Fibroblast of skin of right quadriceps (primary cell): Measurements from ENCODE around the gene CFAP77.

ENCODE experiments used
- DNase-seq: peaks from one replicate; pipeline ENCODE4 v3.0.0-alpha.2; 2013

The CFAP77 gene

DNA sequence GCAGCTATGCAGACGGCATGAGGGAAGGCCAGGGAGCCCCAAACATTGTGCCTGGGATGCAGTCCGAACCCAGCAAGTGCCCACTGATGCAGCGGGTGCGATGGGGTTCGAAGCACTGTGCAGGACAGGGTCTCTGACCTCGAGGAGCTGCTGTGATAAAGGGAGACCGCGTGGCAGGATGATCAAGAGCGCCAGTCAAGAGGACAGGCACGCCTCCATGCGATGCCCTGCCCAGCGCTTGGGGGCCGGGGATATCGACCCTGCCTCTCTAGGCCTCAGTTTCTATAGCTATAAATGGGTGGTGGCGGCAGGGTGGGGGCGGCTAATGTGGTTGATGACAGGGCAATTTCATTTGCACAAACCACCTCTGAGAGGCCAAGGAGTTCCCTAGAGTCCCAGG is 87.7 kb downstream of the CFAP77 start:
- no peak for DNase-seq

DNA sequence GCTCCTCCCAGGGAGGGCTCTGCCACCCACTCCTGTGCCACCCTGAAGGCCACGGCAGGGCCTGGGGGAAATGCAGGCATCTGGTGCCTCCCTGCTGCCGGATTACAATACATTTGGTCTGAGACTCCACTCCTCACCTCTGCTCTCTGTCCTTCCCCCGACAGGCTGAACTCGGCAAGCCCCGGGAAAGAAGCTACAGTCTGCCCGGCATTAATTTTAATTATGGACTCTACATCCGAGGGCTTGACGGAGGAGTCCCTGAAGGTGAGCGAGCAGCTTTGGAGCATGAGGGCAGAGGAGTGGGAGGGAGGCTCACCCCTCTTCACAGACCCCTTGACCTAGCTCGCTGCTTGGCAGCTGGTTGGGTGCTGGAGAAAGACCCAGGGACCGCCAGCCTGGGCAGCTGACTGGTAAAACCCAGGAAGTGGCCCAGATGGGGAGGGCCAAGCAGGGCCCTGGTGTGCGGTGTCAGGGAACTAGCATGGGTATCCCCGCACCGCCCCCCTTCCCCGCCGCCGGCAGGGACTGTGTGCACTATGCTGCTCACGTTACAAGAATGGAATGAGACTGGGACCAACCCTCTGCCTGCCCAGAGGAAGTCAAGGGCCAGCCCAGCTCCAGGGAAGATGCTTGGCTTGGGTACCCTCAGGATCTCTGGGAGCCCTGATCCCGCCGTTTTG is 88.7 kb downstream of the CFAP77 start:
- peak; percentile 9 for DNase-seq

DNA sequence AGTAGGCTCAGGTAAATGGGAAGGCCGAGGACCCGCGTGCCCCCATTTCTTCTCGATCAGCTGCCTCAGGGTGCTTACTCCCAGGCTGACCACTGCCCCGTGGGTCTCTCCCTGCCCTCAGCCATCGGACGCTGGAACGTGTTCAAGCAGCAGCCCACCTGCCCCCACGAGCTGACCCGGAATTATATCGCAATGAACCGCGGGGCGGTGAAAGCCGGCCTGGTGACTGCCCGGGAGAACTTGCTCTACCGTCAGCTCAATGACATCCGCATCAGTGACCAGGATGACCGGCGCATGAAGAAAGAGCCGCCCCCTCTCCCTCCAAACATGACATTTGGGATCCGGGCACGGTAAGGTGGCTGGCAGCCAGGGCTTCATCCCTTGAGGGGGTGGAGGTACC is 89.2 kb downstream of the CFAP77 start:
- no peak for DNase-seq

DNA sequence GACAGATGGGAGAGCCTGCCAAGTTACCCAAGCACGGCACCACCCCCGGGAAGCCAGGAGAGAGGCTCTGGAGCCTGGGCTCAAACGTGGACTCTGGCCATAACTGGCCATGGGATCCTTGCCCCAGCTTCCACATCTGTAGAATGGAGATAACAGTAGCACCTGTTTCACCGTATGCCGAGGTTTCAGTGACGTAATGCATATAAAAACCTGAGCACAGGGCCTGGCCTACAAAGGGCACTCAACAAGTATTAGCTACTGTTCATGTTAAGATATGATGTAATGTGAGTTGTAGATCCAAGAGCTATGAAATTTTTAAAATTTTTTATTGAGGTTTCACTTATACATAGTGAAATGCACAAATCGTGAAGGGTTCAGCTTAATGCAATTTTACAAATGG is 90.2 kb downstream of the CFAP77 start:
- DNase-seq: no peak

DNA sequence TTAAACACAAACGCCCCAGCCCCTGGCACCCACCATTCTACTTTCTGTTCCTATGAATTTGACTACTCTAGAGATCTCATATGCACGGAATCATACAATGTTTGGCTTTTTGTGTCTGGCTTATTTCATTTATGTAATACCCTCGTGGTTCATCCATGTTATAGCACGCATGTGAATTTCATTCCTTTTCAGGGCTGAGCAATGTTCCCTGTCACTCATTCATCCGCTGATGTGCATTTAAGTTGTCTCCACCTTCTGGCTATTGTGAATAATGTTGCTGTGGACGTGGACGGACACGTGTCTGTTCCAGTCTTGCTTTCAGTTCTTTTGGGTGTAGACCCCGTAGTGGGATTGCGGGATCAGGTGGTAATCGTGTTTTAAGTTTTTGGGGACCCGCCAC is 92.5 kb downstream of the CFAP77 start:
- DNase-seq: no peak

DNA sequence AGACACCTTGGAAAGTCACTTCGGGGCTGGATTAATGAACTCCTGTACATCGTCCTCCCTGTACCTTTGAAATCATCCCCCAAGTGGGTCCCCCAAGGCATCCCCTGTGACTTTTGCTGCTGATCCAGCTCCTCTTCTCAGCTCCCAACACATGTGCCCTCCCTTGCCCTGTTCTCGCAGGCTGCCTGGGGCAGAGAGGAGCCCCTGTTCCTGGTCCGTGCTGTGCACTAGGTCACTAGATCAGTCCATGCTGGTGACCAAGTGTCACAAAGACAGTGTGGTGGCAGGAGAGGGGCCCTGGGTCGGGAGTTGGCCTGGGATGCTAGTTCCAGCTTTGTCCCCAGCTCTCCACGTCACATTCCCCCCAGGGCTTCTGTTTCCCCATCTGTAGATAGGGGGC is 93.1 kb downstream of the CFAP77 start:
- no peak for DNase-seq

DNA sequence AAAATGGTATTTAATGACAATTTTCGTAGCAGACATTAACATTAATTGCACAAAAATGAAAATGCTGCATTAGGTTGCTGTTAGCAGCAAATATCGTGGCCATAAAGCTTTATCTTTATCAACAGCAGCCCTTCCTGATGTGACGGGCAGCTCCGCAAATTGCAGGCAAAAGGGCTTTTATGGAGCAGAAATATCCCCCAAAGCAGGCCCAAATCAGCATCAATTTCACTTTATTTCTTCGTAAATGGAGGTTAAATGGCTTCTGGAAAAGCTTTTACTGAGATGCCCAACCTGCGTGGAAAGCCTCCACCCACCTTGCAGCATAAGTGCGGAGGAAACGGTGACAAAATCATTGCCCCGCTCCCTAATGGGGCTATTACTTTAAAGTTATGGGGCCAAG is 94.5 kb downstream of the CFAP77 start:
- no peak for DNase-seq

DNA sequence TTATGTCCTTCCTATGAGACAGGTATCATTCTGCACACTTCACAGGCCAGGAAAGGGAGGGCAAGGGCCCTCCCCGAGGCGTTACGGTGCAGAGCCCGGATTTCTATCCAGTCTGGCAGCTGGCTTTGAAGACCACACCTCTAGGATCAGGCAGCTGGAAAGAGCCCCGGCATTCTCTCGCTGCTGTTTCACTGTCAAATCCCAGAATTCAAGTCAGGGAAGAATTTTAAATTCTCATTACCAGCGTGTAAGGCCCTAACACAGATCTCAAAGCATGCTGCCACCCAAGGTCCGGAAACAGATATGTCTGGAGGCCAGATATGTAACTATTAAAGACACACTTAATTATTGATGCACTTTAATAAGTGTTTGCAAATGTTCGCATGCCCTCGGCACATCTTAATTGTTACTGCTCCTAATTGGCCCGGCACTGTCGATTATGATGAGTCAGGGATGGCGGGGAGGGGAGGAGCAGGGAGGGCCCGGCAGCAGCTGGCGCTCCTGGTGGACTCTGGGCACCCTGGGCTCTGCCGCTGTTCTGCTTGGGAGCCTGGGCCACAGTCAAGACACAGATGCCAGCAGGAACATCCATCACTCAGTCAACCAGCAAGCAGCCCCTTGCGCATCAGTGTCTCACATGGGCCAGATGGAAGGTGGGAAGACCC is 96.1 kb downstream of the CFAP77 start:
- DNase-seq: no peak

DNA sequence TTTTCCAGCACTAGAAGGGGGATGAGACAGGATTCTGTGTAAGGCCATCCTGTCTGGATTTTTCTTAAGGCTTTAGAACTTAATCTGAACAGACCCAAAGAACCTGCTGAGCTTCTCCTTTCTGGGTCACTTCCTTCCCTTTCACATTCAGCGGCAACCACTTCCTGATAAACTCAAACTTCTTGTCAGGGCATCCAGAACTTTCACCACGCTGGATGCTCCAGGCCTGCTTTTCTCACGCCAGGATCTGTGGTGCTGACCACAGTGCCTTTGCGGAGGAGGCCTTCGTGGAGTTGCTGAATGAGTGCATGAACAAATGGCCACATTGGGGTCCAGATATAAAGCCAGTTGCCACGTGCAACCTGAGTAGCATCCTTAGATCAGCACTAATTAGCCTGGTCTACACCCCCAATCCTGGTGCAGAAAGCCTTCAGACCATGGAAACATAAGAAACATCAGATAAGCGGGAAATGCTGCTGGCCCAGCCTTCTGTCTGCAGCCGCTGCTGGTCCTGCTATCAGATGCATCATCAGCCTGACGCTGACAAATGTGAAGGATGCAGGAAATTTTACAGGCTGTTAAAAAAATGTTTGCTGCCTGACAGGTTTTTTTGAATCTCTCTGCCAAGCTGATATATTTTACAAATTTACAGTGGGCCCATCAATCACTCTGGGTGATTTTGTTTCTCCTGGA is 97.1 kb downstream of the CFAP77 start:
- no peak for DNase-seq

DNA sequence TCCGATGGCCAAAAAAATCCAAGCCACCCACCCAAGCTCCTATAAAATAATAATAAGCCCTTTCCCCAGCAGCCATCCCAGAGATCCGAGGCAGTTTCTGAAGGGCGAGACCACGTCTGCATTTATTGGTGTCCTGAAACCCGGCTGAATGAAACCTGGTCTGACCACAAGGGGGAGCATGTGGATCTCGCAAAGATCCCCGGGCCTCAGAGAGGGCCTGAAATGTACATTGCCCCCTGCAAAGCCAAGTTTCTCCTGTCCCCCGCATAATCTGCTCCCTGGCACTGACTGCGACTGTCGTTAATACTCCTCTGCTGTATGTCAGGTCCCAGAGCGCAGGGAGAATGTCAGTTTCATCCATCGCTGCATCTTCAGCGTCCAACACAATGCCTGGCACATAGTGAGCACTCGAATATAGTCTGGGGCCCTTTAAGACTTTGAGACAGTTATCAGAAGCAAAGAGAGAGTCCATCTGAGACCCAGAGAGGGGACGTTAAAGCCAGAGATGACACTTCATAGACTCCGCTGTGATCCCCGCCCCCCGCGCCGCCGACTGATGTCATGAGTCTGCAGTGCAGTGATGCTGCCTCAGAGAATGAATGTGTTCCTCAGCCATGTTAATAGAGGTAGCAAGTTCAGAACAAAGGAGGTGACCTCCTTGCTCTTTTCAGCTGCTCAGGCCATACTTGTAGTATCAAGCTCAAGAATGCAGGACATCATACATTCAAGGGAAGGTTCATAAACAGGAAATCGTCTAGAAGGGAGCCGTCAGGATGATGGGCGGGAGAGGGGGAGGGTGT is 97.9 kb downstream of the CFAP77 start:
- peak; percentile 60 for DNase-seq

DNA sequence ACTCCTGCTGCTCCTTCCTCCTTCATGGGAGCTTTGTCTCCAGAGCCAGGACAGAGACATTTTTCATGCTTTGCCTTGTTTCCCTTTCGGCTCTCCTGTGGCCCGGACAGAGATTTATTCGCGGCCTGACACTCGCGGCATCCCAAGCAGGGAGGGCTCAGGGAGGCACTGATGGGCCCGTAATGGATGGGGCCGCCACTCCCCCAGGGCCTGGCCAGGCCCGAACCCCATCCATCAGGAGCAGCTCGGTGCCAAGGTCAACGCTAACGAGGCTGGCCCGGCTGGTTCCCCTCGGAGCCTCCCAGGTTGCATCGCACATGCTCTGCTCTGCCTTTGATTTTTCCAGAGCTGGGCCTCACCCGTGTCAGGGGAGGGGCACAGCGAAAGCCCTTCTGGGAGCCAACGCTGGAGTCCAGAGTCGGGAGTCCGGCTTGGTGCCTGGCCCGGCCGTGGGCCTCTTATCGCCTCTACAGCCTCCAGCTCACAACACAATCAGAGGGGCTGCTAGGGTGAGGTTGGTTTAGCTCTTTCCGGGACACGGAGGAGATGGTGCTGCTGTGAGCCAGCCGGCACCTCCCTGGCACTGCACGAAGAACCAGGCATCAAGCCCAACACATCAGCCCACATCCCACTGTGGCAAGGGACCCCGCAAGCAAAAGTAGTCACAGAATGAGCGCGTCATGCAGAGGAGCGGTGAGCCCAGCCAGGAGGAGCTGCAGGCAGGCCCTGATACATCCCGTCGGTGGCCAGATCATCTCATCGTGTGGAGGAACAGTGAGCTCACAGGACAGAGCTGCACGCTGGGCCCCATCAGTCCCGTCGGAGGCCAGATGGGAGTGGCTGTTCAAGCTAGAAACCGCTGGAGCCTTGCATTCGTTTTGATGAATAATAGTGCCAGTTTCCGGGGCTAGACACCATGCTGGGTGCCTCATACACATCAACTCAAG is 100.2 kb downstream of the CFAP77 start:
- peak; percentile 4 for DNase-seq

DNA sequence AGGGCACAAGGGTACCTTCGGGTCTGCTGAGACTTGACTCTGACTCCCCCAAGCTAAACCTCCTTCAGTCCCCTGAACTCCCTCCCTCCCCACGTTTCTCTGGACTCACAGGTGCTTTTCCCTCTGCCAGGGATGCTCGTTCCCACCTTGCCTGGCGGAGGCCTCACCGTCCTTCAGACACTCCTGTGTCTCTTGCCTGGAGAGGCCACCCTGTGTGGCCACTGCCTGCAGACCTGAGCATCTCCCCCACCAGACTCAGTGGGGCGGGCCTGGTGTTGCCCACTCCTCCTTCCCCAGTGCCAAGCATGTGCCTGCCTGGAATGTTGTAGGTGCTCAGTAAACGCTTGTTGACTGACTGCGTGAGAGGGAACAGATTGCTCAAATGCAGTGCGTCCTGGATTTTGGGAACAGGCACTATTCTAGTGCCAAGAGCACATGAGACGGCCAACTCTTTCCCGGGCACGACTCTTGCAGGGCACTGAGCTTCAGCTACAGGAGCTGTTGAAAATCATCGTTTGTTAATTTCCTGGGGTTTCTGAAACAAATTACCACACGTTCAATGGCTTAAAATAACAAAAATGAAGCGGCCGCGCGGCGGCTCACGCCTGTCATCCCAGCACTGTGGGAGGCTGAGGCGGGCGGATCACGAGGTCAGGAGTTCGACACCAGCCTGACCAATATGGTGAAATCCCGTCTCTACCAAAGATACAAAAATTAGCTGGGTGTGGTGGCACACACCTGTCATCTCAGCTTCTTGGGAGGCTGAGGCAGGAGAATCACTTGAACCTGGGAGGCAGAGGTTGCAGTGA is 101.4 kb downstream of the CFAP77 start:
- no peak for DNase-seq

DNA sequence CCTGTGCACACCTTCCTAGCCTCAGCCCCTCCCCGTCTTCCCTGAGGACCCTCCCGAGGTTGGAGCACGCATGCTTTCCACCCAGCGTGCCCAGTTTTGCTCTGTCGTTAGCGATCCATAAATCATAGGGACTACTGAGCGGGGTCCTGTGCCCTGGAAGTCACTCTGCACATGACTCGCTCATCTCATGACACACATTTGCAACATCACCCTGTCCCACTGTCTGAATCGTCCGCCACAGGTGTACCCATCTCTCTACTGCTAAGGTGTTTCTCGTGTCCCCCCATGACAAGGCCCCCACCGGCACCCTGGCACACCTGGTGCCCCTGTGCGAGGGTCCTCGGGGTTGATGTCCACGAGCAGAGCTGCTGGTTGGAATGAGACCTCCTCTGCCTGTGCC is 103.4 kb downstream of the CFAP77 start:
- DNase-seq: no peak

DNA sequence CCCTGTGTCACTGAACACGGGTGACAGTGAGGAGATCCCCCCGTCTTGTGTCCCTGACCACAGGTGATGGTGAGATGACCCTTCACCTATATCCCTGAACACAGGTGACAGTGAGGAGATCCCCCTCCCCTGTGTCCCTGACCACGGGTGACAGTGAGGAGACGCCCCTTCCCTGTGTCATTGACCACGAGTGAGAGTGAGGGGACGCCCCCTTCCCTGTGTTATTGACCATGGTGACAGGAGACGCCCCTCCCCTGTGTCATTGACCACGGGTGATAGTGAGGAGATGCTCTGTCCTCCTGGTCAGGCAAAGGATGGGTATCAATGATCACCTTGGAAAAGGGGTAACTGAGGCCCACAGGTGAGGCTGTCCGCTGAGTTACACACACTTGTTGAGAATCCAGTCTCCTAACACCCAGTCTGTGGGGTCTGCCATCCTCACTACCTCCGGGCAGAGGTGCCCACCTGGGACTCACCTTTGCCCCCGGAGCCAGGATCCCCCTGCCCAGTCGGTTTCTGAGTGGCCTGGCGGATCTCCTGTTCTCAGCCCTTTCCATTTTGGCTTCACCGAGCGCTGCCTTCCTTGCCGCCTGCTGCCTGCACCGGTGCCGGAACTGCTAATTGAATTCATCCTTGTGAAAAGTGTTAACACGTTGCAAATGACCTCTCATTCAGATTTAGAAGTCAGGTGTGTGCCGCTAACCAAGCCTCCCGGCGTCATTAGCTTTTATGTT is 104.2 kb downstream of the CFAP77 start:
- no peak for DNase-seq

DNA sequence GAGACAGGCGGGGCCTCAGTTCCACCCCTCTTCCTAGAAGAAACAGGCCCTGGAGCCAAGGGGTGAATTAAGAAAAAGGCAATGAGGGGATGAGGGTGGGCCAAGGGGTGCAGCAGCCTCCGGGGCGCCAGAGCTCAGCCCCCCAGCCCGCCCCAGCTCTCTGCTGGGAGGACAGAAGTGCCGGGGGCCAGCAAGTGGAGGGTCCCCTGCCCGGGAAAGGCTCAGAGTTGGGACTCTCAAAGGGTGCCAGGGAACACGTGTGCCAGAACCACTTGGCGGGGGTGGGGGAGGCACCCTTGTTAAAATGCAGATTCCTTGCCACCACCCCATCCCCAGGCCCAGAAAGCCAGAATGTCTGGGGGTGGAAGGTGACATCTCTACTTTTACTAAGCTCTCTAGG is 104.8 kb downstream of the CFAP77 start:
- DNase-seq: no peak

DNA sequence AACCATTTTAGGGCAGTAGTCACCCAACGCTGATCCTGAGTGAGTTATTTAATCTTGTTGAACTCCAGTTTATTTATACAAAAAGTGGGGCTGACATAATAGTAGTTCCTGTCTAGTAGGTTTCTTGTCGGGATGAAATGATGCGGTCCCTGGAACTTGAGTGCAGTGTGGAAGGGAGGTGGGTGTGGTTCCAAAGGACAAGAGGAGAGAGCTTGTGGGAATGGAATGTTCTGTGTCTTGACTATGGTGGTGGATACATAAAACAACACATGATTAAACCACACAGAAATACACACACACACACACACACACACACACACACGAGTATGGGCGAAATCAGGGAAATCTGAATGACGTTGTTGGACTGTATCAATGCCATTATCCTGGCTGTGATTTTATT is 106.3 kb downstream of the CFAP77 start:
- no peak for DNase-seq

DNA sequence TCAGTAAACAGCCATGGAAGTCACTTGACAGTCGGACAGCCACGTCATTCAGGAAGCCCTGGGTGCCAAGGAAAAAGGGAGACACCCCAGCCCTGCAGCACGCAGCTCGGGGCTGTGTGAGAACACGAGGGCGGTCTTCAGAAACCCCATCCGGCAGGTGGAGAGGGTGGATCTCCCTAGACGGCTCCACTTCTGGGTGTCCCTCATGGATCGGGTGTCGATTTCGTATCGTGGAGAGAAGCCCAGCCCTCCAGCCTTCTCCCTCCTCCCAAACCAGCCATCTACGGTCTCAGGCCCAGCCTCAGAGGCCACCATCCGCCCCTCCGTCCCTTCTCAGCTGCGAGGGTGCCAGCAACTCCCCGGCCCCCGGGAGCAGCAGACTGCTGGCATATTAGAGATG is 106.9 kb downstream of the CFAP77 start:
- DNase-seq: no peak

DNA sequence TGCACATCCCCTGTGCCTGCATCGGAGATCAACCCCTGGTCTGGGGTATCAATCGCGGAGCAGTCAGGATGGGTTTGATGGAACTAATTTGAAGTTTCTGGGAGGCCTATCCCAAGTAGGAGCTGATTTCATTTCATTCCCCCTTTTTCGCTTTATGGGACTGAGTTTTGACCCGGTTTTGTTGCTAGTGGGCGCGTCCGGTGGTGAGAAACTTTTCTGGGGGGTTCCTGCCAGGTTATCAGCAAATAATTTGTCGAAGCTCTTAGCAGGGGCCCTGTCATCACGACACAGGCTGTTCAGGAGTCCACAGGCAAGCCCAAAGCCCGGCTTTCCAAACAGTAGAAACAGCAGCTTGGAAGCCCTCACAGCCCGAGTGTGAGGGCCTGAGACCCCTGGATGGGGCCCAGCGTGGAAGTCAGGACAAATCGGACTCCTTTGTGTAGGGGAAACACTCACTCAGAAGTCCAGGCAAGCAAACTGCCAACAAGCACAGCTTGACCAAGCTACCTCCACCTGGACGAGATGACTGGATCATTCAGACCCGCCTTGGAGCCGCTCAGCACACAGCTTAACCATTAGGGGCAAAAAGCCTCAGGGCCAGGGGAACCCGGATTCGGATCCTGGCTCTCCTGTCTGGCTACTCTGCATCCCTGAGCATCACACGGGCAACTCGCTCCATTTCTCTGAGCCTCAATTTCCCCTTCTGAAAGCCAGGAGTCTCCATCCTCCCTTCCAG is 108.0 kb downstream of the CFAP77 start:
- no peak for DNase-seq

DNA sequence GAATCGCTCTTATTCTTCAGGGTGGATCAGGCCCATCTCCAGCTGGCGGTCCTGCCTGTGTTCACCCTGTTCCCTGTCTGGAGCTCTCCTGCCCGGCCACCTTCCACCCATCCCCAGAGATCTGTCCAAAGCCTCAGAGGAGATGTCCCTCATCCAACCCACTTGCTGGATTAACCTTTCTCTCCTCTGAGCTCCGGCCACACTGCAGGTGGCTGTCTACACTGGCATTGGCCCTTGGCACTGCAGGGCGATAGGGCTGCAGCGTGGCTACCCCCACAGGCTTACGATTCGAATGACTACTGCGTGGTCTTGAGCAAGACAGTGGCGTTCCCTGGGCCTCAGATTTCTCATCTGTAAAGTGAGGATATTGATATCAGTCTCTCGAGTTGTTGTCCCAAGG is 108.6 kb downstream of the CFAP77 start:
- no peak for DNase-seq

DNA sequence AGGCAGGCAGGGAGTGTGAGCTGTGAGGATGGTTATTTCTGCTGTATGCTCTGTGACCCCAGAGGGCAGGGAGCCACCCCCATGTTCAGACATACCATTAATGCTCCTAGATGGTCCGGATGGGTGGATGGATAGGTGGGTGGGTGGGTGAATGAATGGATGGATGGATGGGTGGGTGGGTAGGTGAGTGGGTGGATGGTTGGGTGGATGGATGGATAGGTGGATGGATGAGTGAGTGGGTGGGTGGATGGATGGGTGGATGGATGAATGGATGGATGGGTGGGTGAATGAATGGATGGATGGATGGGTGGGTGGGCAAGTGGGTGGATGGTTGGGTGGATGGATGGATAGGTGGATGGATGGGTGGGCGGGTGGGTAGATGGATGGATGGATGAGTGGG is 109.0 kb downstream of the CFAP77 start:
- DNase-seq: no peak
